Breast epithelium (tissue), 4 donors: ENCODE data around the gene PPIH. TPM values are rescaled to one million over a fixed set of nuclear protein-coding genes. Genes with fewer than 3 reads are reported as not detected.
"Not testable (repeated sequence)": the region's sequence is repeated elsewhere in the genome, so short reads cannot be mapped to it uniquely, and the experiment has no call there.

Experiments used
- DNase-seq, 2 donors: peaks; one replicate each; pipeline ENCODE4 v3.0.0-alpha.2; 2019; ENCODE audit warnings: low spot score in 2 of 2
- H3K27ac ChIP-seq, 2 donors: fragments of 200-600 bp; sonication (generic) in 1 of 2; one replicate each; pipeline ENCODE4 v1.5.1; 2016 to 2019; ENCODE audit warnings: mild to moderate bottlenecking in 1 of 2
- H3K27me3 ChIP-seq, 2 donors: fragments of 200-600 bp; sonication (generic) in 1 of 2; one replicate each; pipeline versions ENCODE4 v1.5.1 to v1.6.0; 2017 to 2019; ENCODE audit warnings: control low read depth in 1 of 2, mild to moderate bottlenecking in 1 of 2
- H3K36me3 ChIP-seq: fragments of 200-600 bp; one replicate; pipeline ENCODE4 v1.5.1; 2019
- H3K4me1 ChIP-seq, 2 donors: fragments of 200-600 bp; sonication (generic); one replicate each; pipeline ENCODE4 v1.5.1; 2016 to 2019; ENCODE audit warnings: control low read depth in 1 of 2
- H3K4me3 ChIP-seq, 3 donors: fragments of 200-600 bp; sonication (generic); 1 replicate in 2 of 3; 2 replicates in 1 of 3; pipeline ENCODE4 v1.5.1; 2016 to 2019; ENCODE audit warnings: mild to moderate bottlenecking in 3 of 3, moderate library complexity in 2 of 3
- H3K9me3 ChIP-seq, 2 donors: fragments of 200-600 bp; sonication (generic) in 1 of 2; one replicate each; pipeline ENCODE4 v1.5.1; 2016 to 2019; ENCODE audit warnings: control low read depth in 1 of 2
- POLR2A ChIP-seq: fragments of 450-650 bp; IDR thresholded peaks from one replicate; pipeline ENCODE4 v1.6.1; 2016; ENCODE audit warnings: antibody characterized with exemption, mild to moderate bottlenecking, moderate library complexity
- POLR2AphosphoS5 ChIP-seq, 3 donors: sonication (generic); formaldehyde crosslinking; IDR thresholded peaks; one replicate each; pipeline ENCODE4 v1.6.1; 2017; ENCODE audit warnings: antibody characterized with exemption in 3 of 3
- intact Hi-C: fragments of 100-400 bp; cut with DNase I; formaldehyde crosslinking; loops from one replicate; pipeline ENCODE4 v1.15.1; 2023; ENCODE audit warnings: low total_unique reads
- total RNA-seq, 3 donors: library from RNA; depleted of rRNA; stranded (reverse); fragments of >200 nt; gene quantifications; one replicate each; pipeline ENCODE4 v1.1.0, GENCODE V29; 2016
- TF ChIP-seq, protein P1 (sequence below), 3 donors: fragments of 450-650 bp; IDR thresholded peaks; one replicate each; pipeline ENCODE4 v1.5.1; 2016 to 2017; ENCODE audit warnings: antibody characterized with exemption in 3 of 3, mild to moderate bottlenecking in 3 of 3, moderate library complexity in 3 of 3

PPIH gene
- total RNA-seq: 10 to 100 TPM; 21.6 to 37.9 (median 24.6) TPM

- Histone ChIP-seq H3K27me3 (no peaks in the 10 kb centered on the region), H3K4me3 (peak within 1 kb of the TSS; percentile 76 to 86 (median 77)), H3K27ac (peak within 1 kb of the TSS; percentile 69 to 91), H3K36me3 (no peaks in the 10 kb centered on the region), H3K4me1 (peaks cover 0 to 7% of the 10 kb centered on the region in 2 donors), H3K9me3 (no peaks in the 10 kb centered on the region)
- DNase-seq: peak; percentile 91 to 95
- TF ChIP-seq, protein P1, sequence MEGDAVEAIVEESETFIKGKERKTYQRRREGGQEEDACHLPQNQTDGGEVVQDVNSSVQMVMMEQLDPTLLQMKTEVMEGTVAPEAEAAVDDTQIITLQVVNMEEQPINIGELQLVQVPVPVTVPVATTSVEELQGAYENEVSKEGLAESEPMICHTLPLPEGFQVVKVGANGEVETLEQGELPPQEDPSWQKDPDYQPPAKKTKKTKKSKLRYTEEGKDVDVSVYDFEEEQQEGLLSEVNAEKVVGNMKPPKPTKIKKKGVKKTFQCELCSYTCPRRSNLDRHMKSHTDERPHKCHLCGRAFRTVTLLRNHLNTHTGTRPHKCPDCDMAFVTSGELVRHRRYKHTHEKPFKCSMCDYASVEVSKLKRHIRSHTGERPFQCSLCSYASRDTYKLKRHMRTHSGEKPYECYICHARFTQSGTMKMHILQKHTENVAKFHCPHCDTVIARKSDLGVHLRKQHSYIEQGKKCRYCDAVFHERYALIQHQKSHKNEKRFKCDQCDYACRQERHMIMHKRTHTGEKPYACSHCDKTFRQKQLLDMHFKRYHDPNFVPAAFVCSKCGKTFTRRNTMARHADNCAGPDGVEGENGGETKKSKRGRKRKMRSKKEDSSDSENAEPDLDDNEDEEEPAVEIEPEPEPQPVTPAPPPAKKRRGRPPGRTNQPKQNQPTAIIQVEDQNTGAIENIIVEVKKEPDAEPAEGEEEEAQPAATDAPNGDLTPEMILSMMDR (IDR thresholded peaks at IDR 0.05): peak in 2 of 3 donors; percentile 47 to 58
- TF ChIP-seq POLR2AphosphoS5 (IDR thresholded peaks at IDR 0.05) (peak; percentile 54 to 74 (median 71)), POLR2A (peak; percentile 14)
- intact Hi-C loops: loop anchor here (5.0 kb wide), 1 partner anchor 1009 kb away; no protein-coding TSS in a partner anchor
These were observed at the start of gene PPIH for GRCh38 chr1:42657981-42658876. PPIH (plus strand) TSS chr1:42658423; CDS start chr1:42658447, 24 bp downstream.

DNA sequence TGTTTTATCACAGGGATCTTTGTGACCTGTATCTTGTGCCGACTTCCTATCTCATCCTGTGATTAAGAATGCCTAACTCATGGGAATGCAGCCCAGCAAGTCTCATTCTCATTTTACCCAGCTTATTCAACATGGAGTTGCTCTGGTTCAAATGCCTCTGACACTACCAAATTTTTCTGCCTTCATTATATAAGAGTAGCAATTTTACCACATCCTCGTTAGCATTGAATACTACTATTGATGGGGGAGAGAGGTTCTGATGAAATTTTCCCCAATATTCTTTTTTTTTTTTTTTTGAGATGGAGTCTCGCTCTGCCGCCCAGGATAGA, 44.5 kb upstream of the PPIH start:
- Histone ChIP-seq H3K27me3 (no peaks in the 10 kb centered on the region), H3K36me3 (no peaks in the 10 kb centered on the region), H3K27ac (no peak overlapping the region), H3K4me1 (no peaks in the 10 kb centered on the region), H3K9me3 (no peaks in the 10 kb centered on the region), H3K4me3 (no peak overlapping the region)
- no peak for TF ChIP-seq POLR2AphosphoS5 (IDR thresholded peaks at IDR 0.05)
- TF ChIP-seq, protein P1 (IDR thresholded peaks at IDR 0.05): no peak
- TF ChIP-seq POLR2A: no peak
- intact Hi-C loops: no loop called here
- no peak for DNase-seq

GRCh38 chr1:42618866-42619265, 39.4 kb upstream of the PPIH start:
- H3K27me3 ChIP-seq: no peaks in the 10 kb centered on the region
- no peak overlapping the region for H3K4me3 ChIP-seq
- H3K4me1 ChIP-seq: no peaks in the 10 kb centered on the region
- intact Hi-C loops: no loop called here
- H3K9me3 ChIP-seq: no peaks in the 10 kb centered on the region
- TF ChIP-seq POLR2A (no peak), POLR2AphosphoS5 (IDR thresholded peaks at IDR 0.05) (no peak)
- TF ChIP-seq, protein P1 (IDR thresholded peaks at IDR 0.05): no peak
- DNase-seq: no peak
- H3K36me3 ChIP-seq: no peaks in the 10 kb centered on the region
- no peak overlapping the region for H3K27ac ChIP-seq

GRCh38 chr1:42620307-42620706, 37.9 kb upstream of the PPIH start:
- Histone ChIP-seq H3K27me3 (no peaks in the 10 kb centered on the region), H3K36me3 (no peaks in the 10 kb centered on the region), H3K9me3 (no peaks in the 10 kb centered on the region), H3K4me3 (no peak overlapping the region), H3K4me1 (no peaks in the 10 kb centered on the region), H3K27ac (no peak overlapping the region)
- intact Hi-C loops: no loop called here
- no peak for TF ChIP-seq POLR2A
- TF ChIP-seq POLR2AphosphoS5 (IDR thresholded peaks at IDR 0.05): no peak
- TF ChIP-seq, protein P1 (IDR thresholded peaks at IDR 0.05): no peak
- DNase-seq: no peak

GRCh38 chr1:42621180-42621579, 37.0 kb upstream of the PPIH start:
- intact Hi-C loops, H3K9me3 ChIP-seq, DNase-seq, H3K27me3 ChIP-seq, H3K4me3 ChIP-seq, H3K27ac ChIP-seq, H3K4me1 ChIP-seq, H3K36me3 ChIP-seq: not testable (repeated sequence)

DNA sequence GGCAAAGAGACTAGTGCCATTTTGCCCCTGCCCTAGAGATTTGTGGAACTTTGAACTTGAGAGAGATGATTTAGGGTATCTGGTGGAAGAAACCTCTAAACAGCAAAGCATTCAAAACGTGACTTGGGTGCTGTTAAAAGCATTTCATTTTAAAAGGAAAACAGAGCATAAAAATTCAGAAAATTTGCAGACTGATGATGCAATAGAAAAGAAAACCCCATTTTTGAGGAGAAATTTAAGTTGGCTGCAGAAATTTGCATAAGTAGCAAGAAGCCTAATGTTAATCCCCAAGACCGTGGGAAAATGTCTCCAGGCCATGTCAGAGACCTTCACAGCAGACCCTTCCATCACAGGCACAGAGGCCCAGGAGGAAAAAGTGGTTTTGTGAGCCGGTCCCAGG, 31.0 kb upstream of the PPIH start:
- intact Hi-C loops, H3K27me3 ChIP-seq: not testable (repeated sequence)

More for the DNA sequence above, 31.0 kb upstream of the PPIH start:
- not testable (repeated sequence) for H3K4me1 ChIP-seq, H3K9me3 ChIP-seq, DNase-seq, H3K27ac ChIP-seq, H3K36me3 ChIP-seq, H3K4me3 ChIP-seq
